ENCODE data around the gene TDRD9.
A peak's percentile ranks its signal among the peaks of the same experiment; 100 is the strongest.

Gene TDRD9

DNA sequence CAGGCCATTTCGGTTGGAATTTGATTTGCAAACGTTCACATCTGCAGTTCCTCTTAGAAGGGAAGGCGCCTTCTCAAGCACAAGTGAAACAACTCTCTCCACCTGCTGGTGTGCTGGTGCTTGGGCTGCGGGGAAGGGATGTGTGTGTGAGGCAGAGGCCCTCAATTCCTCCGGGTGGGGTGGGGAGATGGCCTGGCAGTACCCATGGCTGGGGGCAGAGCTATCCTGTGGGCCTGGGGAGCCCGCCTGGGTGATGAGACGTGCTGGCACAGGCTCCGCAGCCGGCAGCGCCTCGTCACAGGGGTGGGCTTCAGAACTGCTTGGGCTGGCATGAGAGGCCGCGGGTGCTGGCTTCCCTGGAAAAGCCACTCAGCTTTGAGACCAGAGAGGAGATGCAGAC lies 28.9 kb upstream of the TDRD9 start:
- no peak for TF ChIP-seq ZFX (IDR thresholded peaks at IDR 0.05; ENCODE audit: borderline replicate concordance)
- TF ChIP-seq, protein P1, sequence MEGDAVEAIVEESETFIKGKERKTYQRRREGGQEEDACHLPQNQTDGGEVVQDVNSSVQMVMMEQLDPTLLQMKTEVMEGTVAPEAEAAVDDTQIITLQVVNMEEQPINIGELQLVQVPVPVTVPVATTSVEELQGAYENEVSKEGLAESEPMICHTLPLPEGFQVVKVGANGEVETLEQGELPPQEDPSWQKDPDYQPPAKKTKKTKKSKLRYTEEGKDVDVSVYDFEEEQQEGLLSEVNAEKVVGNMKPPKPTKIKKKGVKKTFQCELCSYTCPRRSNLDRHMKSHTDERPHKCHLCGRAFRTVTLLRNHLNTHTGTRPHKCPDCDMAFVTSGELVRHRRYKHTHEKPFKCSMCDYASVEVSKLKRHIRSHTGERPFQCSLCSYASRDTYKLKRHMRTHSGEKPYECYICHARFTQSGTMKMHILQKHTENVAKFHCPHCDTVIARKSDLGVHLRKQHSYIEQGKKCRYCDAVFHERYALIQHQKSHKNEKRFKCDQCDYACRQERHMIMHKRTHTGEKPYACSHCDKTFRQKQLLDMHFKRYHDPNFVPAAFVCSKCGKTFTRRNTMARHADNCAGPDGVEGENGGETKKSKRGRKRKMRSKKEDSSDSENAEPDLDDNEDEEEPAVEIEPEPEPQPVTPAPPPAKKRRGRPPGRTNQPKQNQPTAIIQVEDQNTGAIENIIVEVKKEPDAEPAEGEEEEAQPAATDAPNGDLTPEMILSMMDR (IDR thresholded peaks at IDR 0.05), result no peak
- no peak overlapping the region for H3K27ac ChIP-seq

DNA sequence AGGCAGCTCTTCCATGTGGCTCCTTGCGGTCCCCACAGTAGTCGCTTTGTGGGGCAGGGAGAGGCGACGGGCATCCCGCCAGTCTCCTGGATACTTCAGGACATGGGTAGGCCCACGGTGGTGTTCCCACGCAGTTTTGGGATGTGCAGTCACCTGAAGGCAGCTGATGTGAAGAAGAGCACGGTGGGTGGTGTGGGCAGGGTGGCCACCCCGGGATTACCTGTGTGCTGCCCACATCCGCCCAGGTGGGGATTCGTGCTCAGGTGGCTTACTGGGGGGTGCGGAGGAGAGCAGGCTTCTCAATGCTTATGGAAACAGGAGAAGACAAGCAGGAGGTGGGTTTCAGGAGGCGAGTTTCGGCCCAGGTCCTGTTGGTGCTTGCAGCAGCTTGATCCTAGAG lies 28.4 kb upstream of the TDRD9 start:
- no peak overlapping the region for H3K27ac ChIP-seq
- TF ChIP-seq, protein P1 (IDR thresholded peaks at IDR 0.05), result no peak
- TF ChIP-seq ZFX (IDR thresholded peaks at IDR 0.05; ENCODE audit: borderline replicate concordance), result no peak

DNA sequence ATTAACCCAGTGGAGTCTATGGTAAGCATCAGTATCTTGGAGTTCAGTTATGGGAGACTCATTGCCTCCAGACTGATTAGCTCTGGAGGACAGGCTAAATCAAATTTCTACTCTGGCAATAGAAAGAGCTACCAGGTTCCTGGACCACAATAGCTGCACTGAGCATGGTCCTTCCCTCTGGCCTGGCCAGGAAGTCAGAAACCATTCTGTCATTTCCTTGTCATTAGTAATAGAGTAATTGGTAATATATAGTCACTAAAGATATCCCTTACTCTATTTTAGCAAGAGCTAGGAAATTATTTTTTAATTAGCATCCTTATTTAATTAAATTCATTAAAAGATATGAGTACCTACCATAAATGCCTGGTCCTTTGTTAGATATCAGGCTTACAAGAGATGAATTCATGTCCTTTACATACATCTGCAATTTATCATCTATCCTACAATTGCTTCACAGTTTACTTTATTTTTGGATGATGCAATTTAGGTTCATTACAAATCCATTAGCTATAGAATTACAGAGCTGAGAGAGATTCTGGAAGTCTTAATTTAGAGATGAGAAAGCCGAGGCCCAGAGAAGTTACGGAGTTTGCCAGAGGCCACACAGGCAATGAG lies 23.7 kb upstream of the TDRD9 start:
- no peak overlapping the region for H3K27ac ChIP-seq

DNA sequence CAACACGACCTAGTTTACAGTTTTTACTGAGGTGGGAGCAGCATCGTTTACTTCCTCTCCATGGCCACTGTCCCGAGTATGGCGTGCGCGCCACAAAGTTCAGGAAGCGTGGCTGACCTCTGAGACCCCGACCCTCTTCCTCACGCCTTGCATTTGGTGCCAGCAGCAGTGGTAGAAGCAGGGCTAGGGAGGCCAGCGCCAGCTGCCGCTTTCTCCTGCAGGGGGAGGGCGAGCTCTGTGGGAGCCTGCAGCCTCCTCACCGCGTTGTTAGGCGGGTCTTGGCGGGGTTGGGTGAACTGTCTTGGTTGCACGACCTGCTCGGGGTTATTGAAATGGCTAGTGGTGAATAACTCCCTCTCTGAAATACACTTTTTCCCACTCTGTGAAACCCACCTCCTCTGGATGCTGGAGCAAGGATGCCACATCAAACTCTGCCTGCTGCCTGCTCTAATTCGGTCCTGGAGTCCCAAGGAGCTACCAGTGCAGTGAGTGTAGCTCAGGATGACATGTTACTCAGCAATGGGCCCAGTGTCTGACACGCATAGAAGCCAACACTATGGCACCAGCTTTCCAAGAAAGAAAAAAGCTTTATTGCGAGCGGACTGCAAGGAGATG lies 22.3 kb upstream of the TDRD9 start:
- TF ChIP-seq, protein P1 (IDR thresholded peaks at IDR 0.05), result no peak
- no peak for TF ChIP-seq ZFX (IDR thresholded peaks at IDR 0.05; ENCODE audit: borderline replicate concordance)
- H3K27ac ChIP-seq, result no peak overlapping the region

More for the DNA sequence above, 23.7 kb upstream of the TDRD9 start:
- no peak for TF ChIP-seq ZFX (IDR thresholded peaks at IDR 0.05; ENCODE audit: borderline replicate concordance)
- TF ChIP-seq, protein P1 (IDR thresholded peaks at IDR 0.05), result no peak

DNA sequence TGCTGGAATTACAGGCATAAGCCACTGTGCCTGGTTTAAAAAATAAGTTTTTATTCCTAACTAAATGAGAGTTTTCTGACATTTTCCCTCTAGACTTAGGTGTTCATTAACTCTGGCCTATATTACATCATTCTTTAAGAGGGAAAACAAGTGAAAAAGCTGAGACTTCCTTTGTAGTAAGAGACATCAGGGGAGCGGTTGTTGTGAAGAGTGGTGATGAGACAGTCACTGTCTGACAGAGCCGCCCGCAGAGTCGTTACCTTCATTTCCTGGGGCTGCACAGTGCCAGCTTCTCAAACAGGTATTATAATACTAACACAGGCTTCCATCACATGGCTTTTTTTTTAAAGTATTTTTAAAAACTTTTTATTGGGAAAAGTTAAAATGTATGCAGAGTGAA lies 19.7 kb upstream of the TDRD9 start:
- no peak overlapping the region for H3K27ac ChIP-seq
- TF ChIP-seq, protein P1 (IDR thresholded peaks at IDR 0.05), result no peak
- no peak for TF ChIP-seq ZFX (IDR thresholded peaks at IDR 0.05; ENCODE audit: borderline replicate concordance)

DNA sequence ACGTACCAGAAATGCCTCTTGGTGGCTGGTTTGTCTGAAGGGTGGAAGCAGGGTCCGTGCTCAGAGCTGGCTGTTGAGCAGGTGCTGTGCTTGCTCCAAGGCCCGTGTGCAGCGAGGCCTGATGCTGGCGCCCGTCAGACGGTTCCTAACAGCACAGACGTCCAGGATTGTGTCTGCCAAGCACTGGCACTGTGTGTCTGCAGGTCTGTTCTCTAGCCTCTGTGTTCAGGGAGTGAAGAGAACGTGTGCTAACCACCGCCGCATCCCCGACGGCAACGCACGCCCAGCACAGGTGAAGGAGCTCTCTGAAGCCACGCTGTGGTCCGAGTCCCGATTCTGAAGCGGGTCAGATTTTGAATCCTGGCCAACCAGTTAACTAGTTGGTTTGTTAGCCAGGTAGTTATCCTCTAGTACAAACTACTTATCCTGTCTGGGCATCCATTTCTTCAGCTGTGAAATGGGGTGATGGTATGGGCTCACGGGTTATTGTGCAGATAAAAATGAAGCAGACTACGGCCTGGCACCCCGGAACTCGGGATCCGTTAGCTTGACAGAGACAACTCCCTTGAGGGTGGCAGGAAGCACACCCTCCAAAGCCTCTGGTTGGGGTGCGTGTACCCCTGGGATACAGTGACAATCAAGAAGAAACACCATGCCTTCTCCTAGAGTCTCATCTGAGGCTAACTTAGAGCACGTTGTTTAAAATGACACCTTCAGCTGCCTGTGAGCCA lies 18.6 kb upstream of the TDRD9 start:
- TF ChIP-seq, protein P1 (IDR thresholded peaks at IDR 0.05), result no peak
- TF ChIP-seq ZFX (IDR thresholded peaks at IDR 0.05; ENCODE audit: borderline replicate concordance), result no peak
- H3K27ac ChIP-seq, result peak overlapping the region; percentile 45
